Measurements from ENCODE around the gene LARP1.

The LARP1 gene

GRCh38 chr5:154764967-154765366 is 9.8 kb downstream of the LARP1 start:
- DNase-seq, result no peak

- no peak for DNase-seq
Measured at GRCh38 chr5:154765396-154765925, 10.3 kb downstream of the LARP1 start.

GRCh38 chr5:154766558-154767281 is 11.5 kb downstream of the LARP1 start:
- DNase-seq, result no peak

GRCh38 chr5:154767576-154767975 is 12.4 kb downstream of the LARP1 start:
- DNase-seq, result no peak

- no peak for DNase-seq
Measured at GRCh38 chr5:154768207-154768606, 13.0 kb downstream of the LARP1 start.

GRCh38 chr5:154770111-154770510 is 14.9 kb downstream of the LARP1 start:
- no peak for DNase-seq

- no peak for DNase-seq
Measured at GRCh38 chr5:154771383-154771901, 16.3 kb downstream of the LARP1 start.

- no peak for DNase-seq
Measured at GRCh38 chr5:154773326-154773725, 18.1 kb downstream of the LARP1 start.

- DNase-seq, result no peak
Measured at GRCh38 chr5:154776167-154776566, 21.0 kb downstream of the LARP1 start.

GRCh38 chr5:154778534-154778933 is 23.4 kb downstream of the LARP1 start:
- no peak for DNase-seq

GRCh38 chr5:154779105-154779504 is 23.9 kb downstream of the LARP1 start:
- no peak for DNase-seq

- DNase-seq, result no peak
Measured at GRCh38 chr5:154780128-154780527, 25.0 kb downstream of the LARP1 start.

- no peak for DNase-seq
Measured at GRCh38 chr5:154782326-154782725, 27.1 kb downstream of the LARP1 start.

- DNase-seq, result no peak
Measured at GRCh38 chr5:154782812-154783592, 27.8 kb downstream of the LARP1 start.

GRCh38 chr5:154783774-154784460 is 28.7 kb downstream of the LARP1 start:
- DNase-seq, result no peak

- no peak for DNase-seq
Measured at GRCh38 chr5:154784856-154785255, 29.7 kb downstream of the LARP1 start.

GRCh38 chr5:154786414-154786813 is 31.2 kb downstream of the LARP1 start:
- DNase-seq, result no peak

GRCh38 chr5:154788212-154788611 is 33.0 kb downstream of the LARP1 start:
- no peak for DNase-seq

- DNase-seq, result no peak
Measured at GRCh38 chr5:154791535-154791934, 36.4 kb downstream of the LARP1 start.

GRCh38 chr5:154793599-154794524 is 38.7 kb downstream of the LARP1 start:
- DNase-seq, result no peak

- no peak for DNase-seq
Measured at GRCh38 chr5:154794525-154795234, 39.5 kb downstream of the LARP1 start.

GRCh38 chr5:154795235-154795596 is 40.0 kb downstream of the LARP1 start:
- DNase-seq, result no peak
